Tibial nerve (tissue), 4 donors: Measurements from ENCODE around the gene CDSN.

Source experiments
- EP300 ChIP-seq, 2 donors: sonication (generic); formaldehyde crosslinking; IDR thresholded peaks; one replicate each; pipeline ENCODE4 v1.6.1; 2017; ENCODE audit warnings: antibody characterized with exemption in 2 of 2, mild to moderate bottlenecking in 1 of 2
- POLR2A ChIP-seq, 2 donors: fragments of 450-650 bp; IDR thresholded peaks; one replicate each; pipeline ENCODE4 v1.6.1; 2017; ENCODE audit warnings: antibody characterized with exemption in 2 of 2, mild to moderate bottlenecking in 2 of 2, moderate library complexity in 2 of 2
- TF ChIP-seq, protein P1 (sequence below), 5 experiments: fragments of 200-600 bp in 3 of 5; fragments of 450-650 bp in 2 of 5; sonication (generic) in 3 of 5; IDR thresholded peaks; one replicate each; pipeline ENCODE4 v1.5.1; 2016 to 2019; ENCODE audit warnings: antibody characterized with exemption in 5 of 5, mild to moderate bottlenecking in 3 of 5, moderate library complexity in 2 of 5

GRCh38 chr6:31113861-31114540, 6.2 kb downstream of the CDSN start:
- TF ChIP-seq, protein P1, sequence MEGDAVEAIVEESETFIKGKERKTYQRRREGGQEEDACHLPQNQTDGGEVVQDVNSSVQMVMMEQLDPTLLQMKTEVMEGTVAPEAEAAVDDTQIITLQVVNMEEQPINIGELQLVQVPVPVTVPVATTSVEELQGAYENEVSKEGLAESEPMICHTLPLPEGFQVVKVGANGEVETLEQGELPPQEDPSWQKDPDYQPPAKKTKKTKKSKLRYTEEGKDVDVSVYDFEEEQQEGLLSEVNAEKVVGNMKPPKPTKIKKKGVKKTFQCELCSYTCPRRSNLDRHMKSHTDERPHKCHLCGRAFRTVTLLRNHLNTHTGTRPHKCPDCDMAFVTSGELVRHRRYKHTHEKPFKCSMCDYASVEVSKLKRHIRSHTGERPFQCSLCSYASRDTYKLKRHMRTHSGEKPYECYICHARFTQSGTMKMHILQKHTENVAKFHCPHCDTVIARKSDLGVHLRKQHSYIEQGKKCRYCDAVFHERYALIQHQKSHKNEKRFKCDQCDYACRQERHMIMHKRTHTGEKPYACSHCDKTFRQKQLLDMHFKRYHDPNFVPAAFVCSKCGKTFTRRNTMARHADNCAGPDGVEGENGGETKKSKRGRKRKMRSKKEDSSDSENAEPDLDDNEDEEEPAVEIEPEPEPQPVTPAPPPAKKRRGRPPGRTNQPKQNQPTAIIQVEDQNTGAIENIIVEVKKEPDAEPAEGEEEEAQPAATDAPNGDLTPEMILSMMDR (IDR thresholded peaks at IDR 0.05) = no peak
- TF ChIP-seq POLR2A (IDR thresholded peaks at IDR 0.05) (no peak), EP300 (IDR thresholded peaks at IDR 0.05) (no peak)
